Activated T-cell treated with anti-CD3 and anti-CD28 coated beads for 4 hours (primary cell): ENCODE measurements around the gene RCBTB2.

Experiments
- DNase-seq: peaks from one replicate; pipeline ENCODE4 v3.0.0-alpha.2; 2020

The RCBTB2 gene

GRCh38 chr13:48527955-48528354 is 4.9 kb downstream of the RCBTB2 start:
- DNase-seq: no peak

- no peak for DNase-seq
Measured at GRCh38 chr13:48526286-48526685, 6.6 kb downstream of the RCBTB2 start.

- no peak for DNase-seq
Measured at GRCh38 chr13:48518083-48518482, 14.8 kb downstream of the RCBTB2 start.

- DNase-seq: no peak
Measured at GRCh38 chr13:48515732-48516131, 17.1 kb downstream of the RCBTB2 start.

GRCh38 chr13:48514793-48515192 is 18.1 kb downstream of the RCBTB2 start:
- DNase-seq: no peak

- DNase-seq: no peak
Measured at GRCh38 chr13:48511621-48512230, 21.2 kb downstream of the RCBTB2 start.

- DNase-seq: no peak
Measured at GRCh38 chr13:48510698-48511097, 22.2 kb downstream of the RCBTB2 start.

GRCh38 chr13:48508011-48508410 is 24.9 kb downstream of the RCBTB2 start:
- no peak for DNase-seq

GRCh38 chr13:48507021-48507420 is 25.9 kb downstream of the RCBTB2 start:
- DNase-seq: no peak

- no peak for DNase-seq
Measured at GRCh38 chr13:48506092-48506701, 26.7 kb downstream of the RCBTB2 start.

GRCh38 chr13:48505597-48506091 is 27.2 kb downstream of the RCBTB2 start:
- DNase-seq: no peak

- DNase-seq: no peak
Measured at GRCh38 chr13:48505012-48505411, 27.9 kb downstream of the RCBTB2 start.

GRCh38 chr13:48504606-48505005 is 28.3 kb downstream of the RCBTB2 start:
- no peak for DNase-seq

GRCh38 chr13:48502601-48503319 is 30.1 kb downstream of the RCBTB2 start:
- no peak for DNase-seq

GRCh38 chr13:48501705-48502104 is 31.2 kb downstream of the RCBTB2 start:
- DNase-seq: no peak

GRCh38 chr13:48500652-48501197 is 32.2 kb downstream of the RCBTB2 start:
- DNase-seq: no peak

GRCh38 chr13:48497669-48498068 is 35.2 kb downstream of the RCBTB2 start:
- DNase-seq: no peak

- DNase-seq: no peak
Measured at GRCh38 chr13:48496271-48497161, 36.4 kb downstream of the RCBTB2 start.

- no peak for DNase-seq
Measured at GRCh38 chr13:48494874-48495273, 38.0 kb downstream of the RCBTB2 start.

- no peak for DNase-seq
Measured at GRCh38 chr13:48493851-48494250, 39.0 kb downstream of the RCBTB2 start.

- no peak for DNase-seq
Measured at GRCh38 chr13:48493066-48493765, 39.7 kb downstream of the RCBTB2 start.

- DNase-seq: peak; percentile 44
Measured at GRCh38 chr13:48492470-48493065, 40.3 kb downstream of the RCBTB2 start.
